ENCODE results near the gene B3GNT3. TPM values are rescaled to one million over a fixed set of nuclear protein-coding genes. Genes with fewer than 3 reads are reported as not detected.
A peak's percentile ranks its signal among the peaks of the same experiment; 100 is the strongest.

Gene B3GNT3
- total and polyA plus RNA-seq, 2 of the 13 experiments (the other 11 are each of a cell fraction or from before 2014, with no cell fraction given): 0.86 to 4.0 TPM

DNA sequence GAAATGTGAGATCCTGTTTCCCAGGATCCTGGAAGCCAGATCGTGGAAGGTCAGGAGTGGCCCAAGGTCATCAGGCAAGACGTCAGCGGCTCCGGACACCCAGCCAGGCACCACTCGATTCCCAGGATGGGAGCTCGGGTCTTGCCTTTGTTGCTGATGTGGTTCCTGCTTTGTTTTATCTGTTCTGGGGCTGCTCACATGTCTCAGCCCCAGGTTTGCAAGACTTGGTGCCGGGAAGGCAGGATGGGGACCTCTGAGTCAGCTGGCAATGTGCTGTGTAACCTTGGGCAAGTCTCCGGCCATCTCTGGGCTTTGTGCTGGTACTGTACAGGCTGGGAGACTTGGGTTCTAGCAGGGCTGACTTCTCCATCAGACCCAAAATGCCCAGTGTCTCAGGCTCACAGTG is 45.0 kb upstream of the B3GNT3 start (continued):
- TF ChIP-seq, protein P1, sequence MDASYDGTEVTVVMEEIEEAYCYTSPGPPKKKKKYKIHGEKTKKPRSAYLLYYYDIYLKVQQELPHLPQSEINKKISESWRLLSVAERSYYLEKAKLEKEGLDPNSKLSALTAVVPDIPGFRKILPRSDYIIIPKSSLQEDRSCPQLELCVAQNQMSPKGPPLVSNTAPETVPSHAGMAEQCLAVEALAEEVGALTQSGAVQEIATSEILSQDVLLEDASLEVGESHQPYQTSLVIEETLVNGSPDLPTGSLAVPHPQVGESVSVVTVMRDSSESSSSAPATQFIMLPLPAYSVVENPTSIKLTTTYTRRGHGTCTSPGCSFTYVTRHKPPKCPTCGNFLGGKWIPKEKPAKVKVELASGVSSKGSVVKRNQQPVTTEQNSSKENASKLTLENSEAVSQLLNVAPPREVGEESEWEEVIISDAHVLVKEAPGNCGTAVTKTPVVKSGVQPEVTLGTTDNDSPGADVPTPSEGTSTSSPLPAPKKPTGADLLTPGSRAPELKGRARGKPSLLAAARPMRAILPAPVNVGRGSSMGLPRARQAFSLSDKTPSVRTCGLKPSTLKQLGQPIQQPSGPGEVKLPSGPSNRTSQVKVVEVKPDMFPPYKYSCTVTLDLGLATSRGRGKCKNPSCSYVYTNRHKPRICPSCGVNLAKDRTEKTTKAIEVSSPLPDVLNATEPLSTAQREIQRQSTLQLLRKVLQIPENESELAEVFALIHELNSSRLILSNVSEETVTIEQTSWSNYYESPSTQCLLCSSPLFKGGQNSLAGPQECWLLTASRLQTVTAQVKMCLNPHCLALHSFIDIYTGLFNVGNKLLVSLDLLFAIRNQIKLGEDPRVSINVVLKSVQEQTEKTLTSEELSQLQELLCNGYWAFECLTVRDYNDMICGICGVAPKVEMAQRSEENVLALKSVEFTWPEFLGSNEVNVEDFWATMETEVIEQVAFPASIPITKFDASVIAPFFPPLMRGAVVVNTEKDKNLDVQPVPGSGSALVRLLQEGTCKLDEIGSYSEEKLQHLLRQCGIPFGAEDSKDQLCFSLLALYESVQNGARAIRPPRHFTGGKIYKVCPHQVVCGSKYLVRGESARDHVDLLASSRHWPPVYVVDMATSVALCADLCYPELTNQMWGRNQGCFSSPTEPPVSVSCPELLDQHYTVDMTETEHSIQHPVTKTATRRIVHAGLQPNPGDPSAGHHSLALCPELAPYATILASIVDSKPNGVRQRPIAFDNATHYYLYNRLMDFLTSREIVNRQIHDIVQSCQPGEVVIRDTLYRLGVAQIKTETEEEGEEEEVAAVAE (CRISPR knock-in tag; IDR thresholded peaks at IDR 0.05; ENCODE audit: borderline replicate concordance): no peak
- TF ChIP-seq ZMYM3 (CRISPR knock-in tag; IDR thresholded peaks at IDR 0.05) (peak; percentile 87), ZNF768 (CRISPR knock-in tag; IDR thresholded peaks at IDR 0.05) (peak; percentile 99), TEAD3 (CRISPR knock-in tag; optimal IDR thresholded peaks at IDR 0.05; ENCODE audit: borderline replicate concordance) (peak; percentile 16), ZNF326 (CRISPR knock-in tag; IDR thresholded peaks at IDR 0.05; ENCODE audit: borderline replicate concordance) (no peak)

DNA sequence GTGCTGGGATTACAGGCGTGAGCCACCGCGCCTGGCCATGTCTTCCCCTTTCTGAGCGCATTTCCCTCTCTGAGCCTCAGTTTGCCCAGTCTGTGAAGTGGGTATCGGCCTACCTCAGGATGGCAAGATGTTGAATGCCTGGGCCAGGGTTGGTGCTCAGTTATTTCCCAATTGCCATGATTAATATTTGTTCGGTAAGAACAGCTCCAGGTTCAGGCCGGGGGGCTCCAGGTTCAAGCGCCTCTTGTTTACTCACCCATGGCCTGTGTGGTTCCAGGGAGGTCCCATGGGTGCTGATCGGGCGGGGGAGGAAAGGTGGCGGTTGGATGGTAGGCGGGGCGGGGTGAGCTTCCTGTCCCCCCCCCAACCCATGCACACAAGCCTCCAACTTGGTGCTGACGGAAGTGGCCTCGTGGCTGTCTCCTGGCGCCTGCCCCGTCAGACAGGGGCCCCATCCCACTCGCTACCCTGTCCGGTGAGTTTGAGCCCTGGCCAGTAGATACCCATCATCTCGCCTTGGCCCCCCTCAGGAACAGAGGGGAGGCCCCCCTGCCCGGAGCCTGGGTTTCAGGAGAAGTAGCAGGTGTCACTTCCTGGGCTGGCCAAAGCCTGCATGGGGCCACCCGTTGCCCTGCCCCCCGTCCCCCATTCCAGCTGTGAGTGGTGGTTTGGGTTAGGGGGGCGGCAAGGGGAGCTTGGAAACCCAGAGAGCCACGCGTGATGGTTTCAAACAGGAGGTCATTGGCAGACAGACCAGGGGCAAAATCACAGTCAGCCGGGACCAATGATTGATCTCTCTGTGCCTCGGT is 43.6 kb upstream of the B3GNT3 start, which contains the start of gene FCHO1:
FCHO1 (plus strand) TSS at position 375 of the 809 bp plus-strand sequence. CDS start 3,688 bp downstream, outside the sequence.
- H3K27me3 ChIP-seq (ENCODE audit: control insufficient read depth in 1 of 2, insufficient read depth in 2 of 2, low read length in 2 of 2): no peaks in the 10 kb centered on the region
- in situ Hi-C loops (cut with HindIII; ENCODE audit: extremely low pct_ligation_motif_present, low pct_unique_long_range_greater_than_20kb): no loop called here
- FAIRE-seq (no peak), ATAC-seq (peak; percentile 10; the same call in 2 of the 3 replicates), DNase-seq (ENCODE audit: low spot score) (peak; percentile 45)
- H3K36me3 ChIP-seq (replicated peaks in 1 of 2; ENCODE audit: control insufficient read depth in 1 of 2, insufficient read depth in 2 of 2, low read length in 2 of 2): no peaks in the 10 kb centered on the region
- H3K9ac ChIP-seq (ENCODE audit: insufficient read depth, low read depth, low read length): peak within 1 kb of the TSS; percentile 30
- no TSS peak for BruUV-seq (replicated peaks)
- peak within 1 kb of the TSS; percentile 22 to 53 (median 47) for H3K4me3 ChIP-seq (replicated peaks in 1 of 3; ENCODE audit: insufficient read depth in 1 of 3, low read depth in 2 of 3, low read length in 3 of 3)
- intact Hi-C loops (cut with micrococcal nuclease; ENCODE audit: unreplicated experiment): no loop called here
- H3K4me1 ChIP-seq (ENCODE audit: insufficient read depth, low read length): peaks cover 70% of the 10 kb centered on the region
- no peaks in the 10 kb centered on the region for H3K79me2 ChIP-seq (ENCODE audit: insufficient read depth, low read length)
- H3K9me3 ChIP-seq (ENCODE audit: low read length): no peaks in the 10 kb centered on the region
- no peak within 1 kb of the TSS for H2AFZ ChIP-seq (ENCODE audit: low read length)
- ChIA-PET CTCF (ENCODE audit: low intra/inter-chr PET ratio, low total read pairs) (no interaction called here), POLR2A (no interaction called here)
- H3K27ac ChIP-seq (ENCODE audit: extremely low read length, insufficient read depth, low read length): peak within 1 kb of the TSS; percentile 19
- no peaks in the 10 kb centered on the region for H4K20me1 ChIP-seq (ENCODE audit: insufficient read depth, low read length)
- WGBS (ENCODE audit: low lambda C conversion rate): 47% methylated on average over 5 of the region's 28 CpGs
- peak within 1 kb of the TSS; percentile 79 for H3K4me2 ChIP-seq (ENCODE audit: low read depth, low read length)
- TF ChIP-seq ZNF24 (IDR thresholded peaks at IDR 0.05) (no peak), FOXK2 (IDR thresholded peaks at IDR 0.05) (no peak), THAP7 (CRISPR knock-in tag; IDR thresholded peaks at IDR 0.05) (no peak), GATA4 (IDR thresholded peaks at IDR 0.05; ENCODE audit: borderline replicate concordance, low read depth) (no peak), ZNF878 (CRISPR knock-in tag; IDR thresholded peaks at IDR 0.05) (no peak), ZNF766 (CRISPR knock-in tag; IDR thresholded peaks at IDR 0.05; ENCODE audit: borderline replicate concordance) (no peak), SP1 (IDR thresholded peaks at IDR 0.05) (no peak), SP1 (CRISPR knock-in tag; IDR thresholded peaks at IDR 0.05) (no peak), TAF1 (CRISPR knock-in tag; IDR thresholded peaks at IDR 0.05) (no peak), KLF6 (CRISPR knock-in tag; IDR thresholded peaks at IDR 0.05) (no peak), ZNF713 (CRISPR knock-in tag; IDR thresholded peaks at IDR 0.05) (no peak), SOX5 (CRISPR knock-in tag; IDR thresholded peaks at IDR 0.05; ENCODE audit: borderline replicate concordance) (no peak)
- TF ChIP-seq, protein P2, sequence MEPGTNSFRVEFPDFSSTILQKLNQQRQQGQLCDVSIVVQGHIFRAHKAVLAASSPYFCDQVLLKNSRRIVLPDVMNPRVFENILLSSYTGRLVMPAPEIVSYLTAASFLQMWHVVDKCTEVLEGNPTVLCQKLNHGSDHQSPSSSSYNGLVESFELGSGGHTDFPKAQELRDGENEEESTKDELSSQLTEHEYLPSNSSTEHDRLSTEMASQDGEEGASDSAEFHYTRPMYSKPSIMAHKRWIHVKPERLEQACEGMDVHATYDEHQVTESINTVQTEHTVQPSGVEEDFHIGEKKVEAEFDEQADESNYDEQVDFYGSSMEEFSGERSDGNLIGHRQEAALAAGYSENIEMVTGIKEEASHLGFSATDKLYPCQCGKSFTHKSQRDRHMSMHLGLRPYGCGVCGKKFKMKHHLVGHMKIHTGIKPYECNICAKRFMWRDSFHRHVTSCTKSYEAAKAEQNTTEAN (CRISPR knock-in tag; conservative IDR thresholded peaks at IDR 0.05): no peak

Measured in HepG2 (cell line).